WTC11 (cell line): ENCODE data around the gene HELZ. TPM values are rescaled to one million over a fixed set of nuclear protein-coding genes. Genes with fewer than 3 reads are reported as not detected.

ENCODE experiments used
- ATAC-seq: fragments of 200-7000 bp; cut with Tn5 transposase; 2 replicates; pipeline ENCODE4 v1.10.0; 2021; ENCODE audit warnings: mild to moderate bottlenecking, moderate library complexity
- CTCF ChIA-PET: fragments of 300-600 bp; sonication (Branson Sonifier 250); formaldehyde crosslinking; loops from one replicate; lab custom pipeline; 2021; ENCODE audit warnings: antibody characterized with exemption; lab: Charles Lee
- POLR2A ChIA-PET: fragments of 350-600 bp; sonication (Branson Sonifier 250); formaldehyde crosslinking; loops from one replicate; lab custom pipeline; 2021; ENCODE audit warnings: antibody characterized with exemption; lab: Charles Lee
- DNase-seq: peaks from one replicate; pipeline ENCODE4 v3.0.0; 2021; ENCODE audit warnings: low spot score
- H3K27ac Mint-ChIP-seq: 2 replicates; pipeline ENCODE4 v1.8.0; 2021; ENCODE audit warnings: mixed read lengths
- H3K27me3 Mint-ChIP-seq: 2 replicates; pipeline ENCODE4 v1.8.0; 2021; ENCODE audit warnings: low read depth, mild to moderate bottlenecking, moderate library complexity, mixed read lengths
- H3K36me3 Mint-ChIP-seq: 2 replicates; pipeline ENCODE4 v1.8.0; 2021; ENCODE audit warnings: mixed read lengths
- H3K4me1 Mint-ChIP-seq: 2 replicates; pipeline ENCODE4 v1.8.0; 2022; ENCODE audit warnings: mixed read lengths
- H3K4me3 Mint-ChIP-seq: 2 replicates; pipeline ENCODE4 v1.8.0; 2021; ENCODE audit warnings: mild to moderate bottlenecking, moderate library complexity, mixed read lengths
- H3K9me3 Mint-ChIP-seq: 2 replicates; pipeline ENCODE4 v1.8.0; 2021; ENCODE audit warnings: mixed read lengths
- CREM ChIP-seq: sonication (generic); formaldehyde crosslinking; IDR thresholded peaks from 2 replicates; pipeline ENCODE4 v1.8.1; 2022; ENCODE audit warnings: mild to moderate bottlenecking, missing genetic modification reagents, moderate library complexity
- GABPB1 ChIP-seq: sonication (generic); formaldehyde crosslinking; IDR thresholded peaks from 2 replicates; pipeline ENCODE4 v1.8.1; 2023; ENCODE audit warnings: mild to moderate bottlenecking, missing genetic modification reagents
- IRF2 ChIP-seq: sonication (generic); formaldehyde crosslinking; IDR thresholded peaks from 2 replicates; pipeline ENCODE4 v1.8.0; 2022; ENCODE audit warnings: low read depth, missing genetic modification reagents, borderline replicate concordance
- NFYB ChIP-seq: sonication (generic); formaldehyde crosslinking; conservative IDR thresholded peaks from 2 replicates; pipeline ENCODE4 v1.8.0; 2022; ENCODE audit warnings: low read depth, missing genetic modification reagents
- SMAD4 ChIP-seq: sonication (generic); formaldehyde crosslinking; IDR thresholded peaks from 2 replicates; pipeline ENCODE4 v1.8.0; 2022; ENCODE audit warnings: mild to moderate bottlenecking, missing genetic modification reagents
- SOX15 ChIP-seq: fragments of 250-450 bp; sonication (Bioruptor Pico); IDR thresholded peaks from 2 replicates; pipeline ENCODE4 v1.9.0; 2021; ENCODE audit warnings: mild to moderate bottlenecking
- TEAD4 ChIP-seq: sonication (generic); formaldehyde crosslinking; IDR thresholded peaks from 2 replicates; pipeline ENCODE4 v1.8.0; 2022; ENCODE audit warnings: mild to moderate bottlenecking, missing genetic modification reagents
- TP53 ChIP-seq: sonication (generic); formaldehyde crosslinking; IDR thresholded peaks from 2 replicates; pipeline ENCODE4 v1.8.1; 2023; ENCODE audit warnings: mild to moderate bottlenecking, missing genetic modification reagents
- ZNF423 ChIP-seq: fragments of 250-450 bp; sonication (Bioruptor Pico); IDR thresholded peaks from 2 replicates; pipeline ENCODE4 v2.1.2; 2022; ENCODE audit warnings: mild to moderate bottlenecking, moderate library complexity
- total RNA-seq: library from RNA; stranded (reverse); gene quantifications from 3 replicates; pipeline ENCODE4 v1.2.3, GENCODE V29; 2021
- TF ChIP-seq, protein P1 (sequence below): fragments of 250-450 bp; sonication (Bioruptor Pico); IDR thresholded peaks from 2 replicates; pipeline ENCODE4 v1.9.0; 2021; ENCODE audit warnings: moderate library complexity, mild to moderate bottlenecking, inconsistent platforms, borderline replicate concordance
- TF ChIP-seq, protein P2 (sequence below): sonication (generic); formaldehyde crosslinking; IDR thresholded peaks from 2 replicates; pipeline ENCODE4 v1.8.0; 2023; ENCODE audit warnings: missing genetic modification reagents
- TF ChIP-seq, protein P3 (sequence below): sonication (generic); formaldehyde crosslinking; IDR thresholded peaks from 2 replicates; pipeline ENCODE4 v1.8.0; 2022; ENCODE audit warnings: missing genetic modification reagents
- TF ChIP-seq, protein P4 (sequence below): sonication (generic); formaldehyde crosslinking; IDR thresholded peaks from 2 replicates; pipeline ENCODE4 v1.8.0; 2022; ENCODE audit warnings: mild to moderate bottlenecking, missing genetic modification reagents
- TF ChIP-seq, protein P5 (sequence below): fragments of 250-450 bp; sonication (Bioruptor Pico); IDR thresholded peaks from 2 replicates; pipeline ENCODE4 v1.9.0; 2021; ENCODE audit warnings: mild to moderate bottlenecking
- TF ChIP-seq, protein P6 (sequence below): fragments of 250-450 bp; sonication (Bioruptor Pico); IDR thresholded peaks from 2 replicates; pipeline ENCODE4 v2.1.2; 2022; ENCODE audit warnings: mild to moderate bottlenecking, moderate library complexity

The HELZ gene
- total RNA-seq, 1 experiment from 2014 or later, result 49.1 TPM

DNA sequence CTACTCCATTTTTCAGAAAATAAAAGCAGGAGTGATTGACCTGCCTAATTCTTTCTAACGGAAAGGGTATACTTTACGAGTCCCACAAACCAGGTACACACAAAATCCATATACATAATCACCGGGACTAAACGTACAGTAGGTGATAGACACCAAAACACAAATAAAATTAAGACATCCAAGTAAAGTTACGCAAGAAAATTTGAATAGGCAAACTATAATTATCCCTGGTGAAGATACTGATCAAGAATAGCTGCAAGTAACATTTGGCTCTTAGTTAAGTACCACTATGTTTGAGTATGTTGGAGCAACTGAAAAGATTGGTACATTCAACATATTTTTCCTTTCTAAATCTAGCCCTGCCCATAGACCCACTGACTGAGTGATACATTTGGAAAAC is 1.7 kb downstream of the HELZ start:
- ATAC-seq (no peak), DNase-seq (no peak)
- no peaks in the 10 kb centered on the region for H3K27me3 Mint-ChIP-seq
- peak overlapping the region; percentile 90 for H3K4me3 Mint-ChIP-seq
- H3K4me1 Mint-ChIP-seq, result peaks cover 28% of the 10 kb centered on the region
- CTCF ChIA-PET, result no interaction called here
- no peak overlapping the region for H3K27ac Mint-ChIP-seq
- TF ChIP-seq IRF2 (CRISPR knock-in tag) (no peak), SOX15 (CRISPR knock-in tag) (no peak), TP53 (CRISPR knock-in tag) (no peak), GABPB1 (CRISPR knock-in tag) (no peak), TEAD4 (CRISPR knock-in tag) (no peak), NFYB (CRISPR knock-in tag) (no peak), ZNF423 (CRISPR knock-in tag) (no peak), SMAD4 (CRISPR knock-in tag) (no peak), CREM (CRISPR knock-in tag) (no peak)
- TF ChIP-seq, protein P1, sequence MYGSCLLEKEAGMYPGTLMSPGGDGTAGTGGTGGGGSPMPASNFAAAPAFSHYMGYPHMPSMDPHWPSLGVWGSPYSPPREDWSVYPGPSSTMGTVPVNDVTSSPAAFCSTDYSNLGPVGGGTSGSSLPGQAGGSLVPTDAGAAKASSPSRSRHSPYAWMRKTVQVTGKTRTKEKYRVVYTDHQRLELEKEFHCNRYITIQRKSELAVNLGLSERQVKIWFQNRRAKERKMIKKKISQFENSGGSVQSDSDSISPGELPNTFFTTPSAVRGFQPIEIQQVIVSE (CRISPR knock-in tag), result no peak
- TF ChIP-seq, protein P2, sequence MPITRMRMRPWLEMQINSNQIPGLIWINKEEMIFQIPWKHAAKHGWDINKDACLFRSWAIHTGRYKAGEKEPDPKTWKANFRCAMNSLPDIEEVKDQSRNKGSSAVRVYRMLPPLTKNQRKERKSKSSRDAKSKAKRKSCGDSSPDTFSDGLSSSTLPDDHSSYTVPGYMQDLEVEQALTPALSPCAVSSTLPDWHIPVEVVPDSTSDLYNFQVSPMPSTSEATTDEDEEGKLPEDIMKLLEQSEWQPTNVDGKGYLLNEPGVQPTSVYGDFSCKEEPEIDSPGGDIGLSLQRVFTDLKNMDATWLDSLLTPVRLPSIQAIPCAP (CRISPR knock-in tag), result no peak
- TF ChIP-seq, protein P3, sequence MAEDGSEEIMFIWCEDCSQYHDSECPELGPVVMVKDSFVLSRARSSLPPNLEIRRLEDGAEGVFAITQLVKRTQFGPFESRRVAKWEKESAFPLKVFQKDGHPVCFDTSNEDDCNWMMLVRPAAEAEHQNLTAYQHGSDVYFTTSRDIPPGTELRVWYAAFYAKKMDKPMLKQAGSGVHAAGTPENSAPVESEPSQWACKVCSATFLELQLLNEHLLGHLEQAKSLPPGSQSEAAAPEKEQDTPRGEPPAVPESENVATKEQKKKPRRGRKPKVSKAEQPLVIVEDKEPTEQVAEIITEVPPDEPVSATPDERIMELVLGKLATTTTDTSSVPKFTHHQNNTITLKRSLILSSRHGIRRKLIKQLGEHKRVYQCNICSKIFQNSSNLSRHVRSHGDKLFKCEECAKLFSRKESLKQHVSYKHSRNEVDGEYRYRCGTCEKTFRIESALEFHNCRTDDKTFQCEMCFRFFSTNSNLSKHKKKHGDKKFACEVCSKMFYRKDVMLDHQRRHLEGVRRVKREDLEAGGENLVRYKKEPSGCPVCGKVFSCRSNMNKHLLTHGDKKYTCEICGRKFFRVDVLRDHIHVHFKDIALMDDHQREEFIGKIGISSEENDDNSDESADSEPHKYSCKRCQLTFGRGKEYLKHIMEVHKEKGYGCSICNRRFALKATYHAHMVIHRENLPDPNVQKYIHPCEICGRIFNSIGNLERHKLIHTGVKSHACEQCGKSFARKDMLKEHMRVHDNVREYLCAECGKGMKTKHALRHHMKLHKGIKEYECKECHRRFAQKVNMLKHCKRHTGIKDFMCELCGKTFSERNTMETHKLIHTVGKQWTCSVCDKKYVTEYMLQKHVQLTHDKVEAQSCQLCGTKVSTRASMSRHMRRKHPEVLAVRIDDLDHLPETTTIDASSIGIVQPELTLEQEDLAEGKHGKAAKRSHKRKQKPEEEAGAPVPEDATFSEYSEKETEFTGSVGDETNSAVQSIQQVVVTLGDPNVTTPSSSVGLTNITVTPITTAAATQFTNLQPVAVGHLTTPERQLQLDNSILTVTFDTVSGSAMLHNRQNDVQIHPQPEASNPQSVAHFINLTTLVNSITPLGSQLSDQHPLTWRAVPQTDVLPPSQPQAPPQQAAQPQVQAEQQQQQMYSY, result no peak
- TF ChIP-seq, protein P4, sequence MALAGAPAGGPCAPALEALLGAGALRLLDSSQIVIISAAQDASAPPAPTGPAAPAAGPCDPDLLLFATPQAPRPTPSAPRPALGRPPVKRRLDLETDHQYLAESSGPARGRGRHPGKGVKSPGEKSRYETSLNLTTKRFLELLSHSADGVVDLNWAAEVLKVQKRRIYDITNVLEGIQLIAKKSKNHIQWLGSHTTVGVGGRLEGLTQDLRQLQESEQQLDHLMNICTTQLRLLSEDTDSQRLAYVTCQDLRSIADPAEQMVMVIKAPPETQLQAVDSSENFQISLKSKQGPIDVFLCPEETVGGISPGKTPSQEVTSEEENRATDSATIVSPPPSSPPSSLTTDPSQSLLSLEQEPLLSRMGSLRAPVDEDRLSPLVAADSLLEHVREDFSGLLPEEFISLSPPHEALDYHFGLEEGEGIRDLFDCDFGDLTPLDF (CRISPR knock-in tag), result no peak
- TF ChIP-seq, protein P5, sequence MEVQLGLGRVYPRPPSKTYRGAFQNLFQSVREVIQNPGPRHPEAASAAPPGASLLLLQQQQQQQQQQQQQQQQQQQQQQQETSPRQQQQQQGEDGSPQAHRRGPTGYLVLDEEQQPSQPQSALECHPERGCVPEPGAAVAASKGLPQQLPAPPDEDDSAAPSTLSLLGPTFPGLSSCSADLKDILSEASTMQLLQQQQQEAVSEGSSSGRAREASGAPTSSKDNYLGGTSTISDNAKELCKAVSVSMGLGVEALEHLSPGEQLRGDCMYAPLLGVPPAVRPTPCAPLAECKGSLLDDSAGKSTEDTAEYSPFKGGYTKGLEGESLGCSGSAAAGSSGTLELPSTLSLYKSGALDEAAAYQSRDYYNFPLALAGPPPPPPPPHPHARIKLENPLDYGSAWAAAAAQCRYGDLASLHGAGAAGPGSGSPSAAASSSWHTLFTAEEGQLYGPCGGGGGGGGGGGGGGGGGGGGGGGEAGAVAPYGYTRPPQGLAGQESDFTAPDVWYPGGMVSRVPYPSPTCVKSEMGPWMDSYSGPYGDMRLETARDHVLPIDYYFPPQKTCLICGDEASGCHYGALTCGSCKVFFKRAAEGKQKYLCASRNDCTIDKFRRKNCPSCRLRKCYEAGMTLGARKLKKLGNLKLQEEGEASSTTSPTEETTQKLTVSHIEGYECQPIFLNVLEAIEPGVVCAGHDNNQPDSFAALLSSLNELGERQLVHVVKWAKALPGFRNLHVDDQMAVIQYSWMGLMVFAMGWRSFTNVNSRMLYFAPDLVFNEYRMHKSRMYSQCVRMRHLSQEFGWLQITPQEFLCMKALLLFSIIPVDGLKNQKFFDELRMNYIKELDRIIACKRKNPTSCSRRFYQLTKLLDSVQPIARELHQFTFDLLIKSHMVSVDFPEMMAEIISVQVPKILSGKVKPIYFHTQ (CRISPR knock-in tag), result no peak
- TF ChIP-seq, protein P6, sequence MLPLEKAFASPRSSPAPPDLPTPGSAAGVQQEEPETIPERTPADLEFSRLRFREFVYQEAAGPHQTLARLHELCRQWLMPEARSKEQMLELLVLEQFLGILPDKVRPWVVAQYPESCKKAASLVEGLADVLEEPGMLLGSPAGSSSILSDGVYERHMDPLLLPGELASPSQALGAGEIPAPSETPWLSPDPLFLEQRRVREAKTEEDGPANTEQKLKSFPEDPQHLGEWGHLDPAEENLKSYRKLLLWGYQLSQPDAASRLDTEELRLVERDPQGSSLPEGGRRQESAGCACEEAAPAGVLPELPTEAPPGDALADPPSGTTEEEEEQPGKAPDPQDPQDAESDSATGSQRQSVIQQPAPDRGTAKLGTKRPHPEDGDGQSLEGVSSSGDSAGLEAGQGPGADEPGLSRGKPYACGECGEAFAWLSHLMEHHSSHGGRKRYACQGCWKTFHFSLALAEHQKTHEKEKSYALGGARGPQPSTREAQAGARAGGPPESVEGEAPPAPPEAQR (CRISPR knock-in tag), result no peak
- TF ChIP-seq, all 79 proteins: peak for 0
- Mint-ChIP-seq H3K36me3 (peaks cover 13% of the 10 kb centered on the region), H3K9me3 (no peaks in the 10 kb centered on the region)
- POLR2A ChIA-PET, result no interaction called here
